ENCODE results near the gene EP300. TPM values are rescaled to one million over a fixed set of nuclear protein-coding genes. Genes with fewer than 3 reads are reported as not detected.
"Not testable (repeated sequence)": the region's sequence is repeated elsewhere in the genome, so short reads cannot be mapped to it uniquely, and the experiment has no call there.

The EP300 gene
- total RNA-seq, 1 donor from 2014 or later, result 73.7 TPM

- DNase-seq, result no peak
- intact Hi-C loops (cut with DNase I), result no loop called here
- Histone ChIP-seq H3K9me3 (no peaks in the 10 kb centered on the region), H3K27ac (no peak overlapping the region), H3K4me3 (no peak overlapping the region), H3K4me1 (peaks cover 10% of the 10 kb centered on the region), H3K36me3 (peaks cover 80% of the 10 kb centered on the region), H3K27me3 (ENCODE audit: low read depth) (no peaks in the 10 kb centered on the region)
- no peak for TF ChIP-seq CTCF (IDR thresholded peaks at IDR 0.05)
- ATAC-seq, result no peak
These were observed 84.7 kb downstream of the EP300 start for GRCh38 chr22:41177040-41177621.

GRCh38 chr22:41177622-41178424, 85.4 kb downstream of the EP300 start:
- intact Hi-C loops (cut with DNase I), result no loop called here
- H3K4me3 ChIP-seq, result no peak overlapping the region
- no peaks in the 10 kb centered on the region for H3K27me3 ChIP-seq (ENCODE audit: low read depth)
- H3K36me3 ChIP-seq, result peaks cover 73% of the 10 kb centered on the region
- H3K4me1 ChIP-seq, result peaks cover 11% of the 10 kb centered on the region
- DNase-seq (no peak), ATAC-seq (peak in 1 of 2 donors; percentile 8)
- H3K27ac ChIP-seq, result no peak overlapping the region
- TF ChIP-seq CTCF (IDR thresholded peaks at IDR 0.05), result no peak
- H3K9me3 ChIP-seq, result no peaks in the 10 kb centered on the region

GRCh38 chr22:41178425-41178975, 86.1 kb downstream of the EP300 start:
- peaks cover 11% of the 10 kb centered on the region for H3K4me1 ChIP-seq
- no peaks in the 10 kb centered on the region for H3K9me3 ChIP-seq
- intact Hi-C loops (cut with DNase I), result no loop called here
- no peak for ATAC-seq
- no peak overlapping the region for H3K4me3 ChIP-seq
- no peak for TF ChIP-seq CTCF (IDR thresholded peaks at IDR 0.05)
- no peak overlapping the region for H3K27ac ChIP-seq
- H3K36me3 ChIP-seq, result peaks cover 66% of the 10 kb centered on the region
- DNase-seq, result no peak
- no peaks in the 10 kb centered on the region for H3K27me3 ChIP-seq (ENCODE audit: low read depth)

- ATAC-seq; H3K9me3 ChIP-seq; H3K4me3 ChIP-seq; H3K27ac ChIP-seq; DNase-seq; intact Hi-C loops (cut with DNase I); H3K27me3 ChIP-seq (ENCODE audit: low read depth): not testable (repeated sequence)
- peaks cover 48% of the 10 kb centered on the region for H3K36me3 ChIP-seq
- peaks cover 11% of the 10 kb centered on the region for H3K4me1 ChIP-seq
These were observed 88.0 kb downstream of the EP300 start for GRCh38 chr22:41180362-41180761.

- Histone ChIP-seq H3K27ac (no peak overlapping the region), H3K9me3 (no peaks in the 10 kb centered on the region), H3K27me3 (ENCODE audit: low read depth) (no peaks in the 10 kb centered on the region), H3K4me3 (no peak overlapping the region), H3K4me1 (peaks cover 11% of the 10 kb centered on the region), H3K36me3 (peaks cover 42% of the 10 kb centered on the region)
- ATAC-seq (no peak), DNase-seq (no peak)
- no peak for TF ChIP-seq CTCF (IDR thresholded peaks at IDR 0.05)
- intact Hi-C loops (cut with DNase I), result no loop called here
These were observed 88.5 kb downstream of the EP300 start for GRCh38 chr22:41180926-41181325.

Data from lower lobe of right lung (tissue), 2 donors.